GM20431 (cell line): ENCODE results near the gene IRX4.

ENCODE experiments used
- in situ Hi-C: fragments of 300-500 bp; cut with MseI, MboI; formaldehyde crosslinking; loops from one replicate; pipeline ENCODE4 v1.15.0; 2020; ENCODE audit warnings: low sequenced_read_pairs; ENCODE audit not compliant: unreplicated experiment

The IRX4 gene

DNA sequence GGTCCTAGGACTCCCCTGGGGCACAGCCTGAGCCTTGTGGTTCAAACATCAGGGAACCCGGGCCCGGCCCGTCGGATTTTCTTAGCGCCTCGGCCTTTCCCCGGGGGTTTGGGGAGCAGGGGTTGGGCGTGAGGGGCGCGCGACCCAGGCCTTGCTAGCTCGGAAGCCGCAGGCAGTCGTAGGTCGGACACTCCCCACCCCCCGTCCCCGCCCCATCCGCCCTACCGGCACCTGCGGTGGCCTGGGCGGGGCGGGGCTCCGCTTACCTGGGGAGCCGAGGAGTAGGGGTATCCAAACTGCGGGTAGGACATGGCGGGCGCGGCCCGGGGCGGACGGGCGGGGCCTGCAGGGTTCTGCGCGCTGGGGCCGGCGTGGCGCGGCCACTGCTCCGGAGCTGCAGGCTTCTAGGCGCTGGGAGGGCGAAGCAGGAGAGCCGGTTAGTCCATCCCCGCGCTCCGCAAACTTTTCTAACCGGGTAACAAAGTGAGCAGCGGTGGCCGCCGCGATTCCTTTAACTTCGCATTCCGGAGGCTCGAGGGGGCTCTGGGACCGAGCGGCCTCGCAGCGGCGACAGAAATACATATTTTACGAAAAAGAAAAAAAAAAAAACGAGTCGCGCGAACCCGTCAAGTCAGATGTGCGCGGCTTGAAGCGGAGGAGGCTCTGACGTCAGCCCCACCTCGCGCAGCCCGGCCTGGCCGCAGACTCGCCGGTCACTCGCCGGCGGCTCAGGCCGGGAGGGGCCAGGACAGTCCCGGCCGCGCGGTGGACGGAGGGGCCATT, at the start of gene IRX4:
TSS of gene IRX4 (minus strand) at position 589 of the 783 bp plus-strand sequence. CDS start at position 311, 278 bp downstream.
- in situ Hi-C loops: no loop called here

DNA sequence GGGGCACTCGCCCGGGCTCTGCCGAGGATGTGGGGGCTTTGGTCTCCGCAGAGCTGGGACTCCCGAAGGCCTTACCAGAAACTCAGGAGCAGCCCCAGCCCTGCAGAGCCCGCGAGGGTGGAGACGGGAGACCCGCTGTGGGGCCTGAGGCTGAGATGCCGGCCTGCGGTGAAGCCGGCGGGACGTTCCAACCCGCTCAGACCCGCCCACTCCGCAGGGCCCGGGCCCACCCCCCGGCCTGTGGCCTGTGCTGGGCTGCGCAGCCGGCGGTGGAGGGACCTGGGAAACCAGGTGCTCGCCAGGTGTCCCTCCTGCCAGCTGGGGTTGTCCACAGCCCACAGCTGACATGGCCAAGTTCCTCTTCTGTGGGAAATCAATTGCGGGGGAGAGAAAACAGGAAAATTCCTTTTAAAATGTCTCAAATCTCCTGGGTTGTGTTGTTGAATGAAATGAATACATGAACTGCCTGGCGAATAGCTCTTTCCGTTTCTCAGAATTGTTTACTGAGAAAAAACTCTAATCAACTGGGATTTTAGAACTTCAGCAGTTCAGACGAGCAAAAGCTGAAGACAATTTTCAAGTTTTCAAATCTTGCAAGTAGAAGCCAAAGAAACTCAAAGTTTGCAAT, 49.0 kb upstream of the IRX4 start:
- in situ Hi-C loops: no loop called here

DNA sequence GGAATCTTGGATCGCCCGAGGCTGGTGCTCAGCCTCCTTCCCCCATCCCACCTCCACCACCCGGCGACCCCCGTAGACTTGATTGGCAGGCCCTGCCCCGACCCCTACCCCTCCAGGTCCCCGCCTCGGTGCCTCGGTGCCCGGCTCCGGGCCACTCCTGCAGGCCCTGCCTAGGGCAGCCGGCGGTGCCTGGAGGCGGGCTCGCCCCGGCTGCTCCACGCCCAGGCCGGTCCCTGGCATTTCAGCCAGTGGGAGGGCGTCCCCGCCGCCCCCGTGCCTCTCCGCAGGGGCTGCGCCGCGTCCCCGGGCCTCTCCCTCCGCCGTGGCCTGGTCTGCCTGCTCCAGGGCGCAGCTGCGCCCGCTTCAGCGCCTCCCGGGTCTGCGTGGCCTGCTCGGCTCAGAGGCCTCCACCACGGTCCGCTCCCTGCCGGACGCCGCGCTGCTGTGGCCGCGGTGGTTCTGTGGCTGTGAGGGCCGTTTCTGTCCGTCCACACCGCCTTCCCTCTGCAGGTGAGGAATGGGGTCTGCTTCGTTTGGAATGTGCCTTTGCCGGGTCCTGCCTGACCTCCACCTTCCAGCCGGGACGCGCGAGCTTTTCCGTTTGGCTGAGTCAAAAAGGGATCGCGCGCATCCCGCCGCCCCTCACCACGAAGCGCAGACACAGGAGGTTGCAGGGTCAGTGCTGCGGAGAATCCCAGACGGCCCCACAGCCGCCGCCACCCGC, 48.3 kb upstream of the IRX4 start:
- in situ Hi-C loops: no loop called here

DNA sequence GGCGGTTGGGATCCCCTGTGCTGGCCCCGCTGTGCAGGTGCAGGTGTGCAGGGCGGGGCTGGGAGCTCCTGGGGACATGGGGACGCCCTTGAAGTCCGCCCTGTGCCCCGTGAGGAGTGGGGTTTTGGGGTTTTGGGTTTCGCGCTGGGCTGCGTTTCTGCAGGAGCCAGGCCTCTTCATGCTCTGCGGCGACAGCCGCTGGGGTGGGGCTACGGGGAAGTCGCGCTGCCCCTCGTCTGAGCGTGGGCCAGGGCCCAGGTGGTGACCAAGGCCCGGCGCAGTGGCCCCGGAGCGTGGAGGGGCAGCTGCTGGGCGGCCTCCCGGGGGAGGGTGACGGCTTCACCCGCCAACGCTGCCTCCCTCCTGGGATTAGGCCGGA, 47.8 kb upstream of the IRX4 start:
- in situ Hi-C loops: no loop called here

DNA sequence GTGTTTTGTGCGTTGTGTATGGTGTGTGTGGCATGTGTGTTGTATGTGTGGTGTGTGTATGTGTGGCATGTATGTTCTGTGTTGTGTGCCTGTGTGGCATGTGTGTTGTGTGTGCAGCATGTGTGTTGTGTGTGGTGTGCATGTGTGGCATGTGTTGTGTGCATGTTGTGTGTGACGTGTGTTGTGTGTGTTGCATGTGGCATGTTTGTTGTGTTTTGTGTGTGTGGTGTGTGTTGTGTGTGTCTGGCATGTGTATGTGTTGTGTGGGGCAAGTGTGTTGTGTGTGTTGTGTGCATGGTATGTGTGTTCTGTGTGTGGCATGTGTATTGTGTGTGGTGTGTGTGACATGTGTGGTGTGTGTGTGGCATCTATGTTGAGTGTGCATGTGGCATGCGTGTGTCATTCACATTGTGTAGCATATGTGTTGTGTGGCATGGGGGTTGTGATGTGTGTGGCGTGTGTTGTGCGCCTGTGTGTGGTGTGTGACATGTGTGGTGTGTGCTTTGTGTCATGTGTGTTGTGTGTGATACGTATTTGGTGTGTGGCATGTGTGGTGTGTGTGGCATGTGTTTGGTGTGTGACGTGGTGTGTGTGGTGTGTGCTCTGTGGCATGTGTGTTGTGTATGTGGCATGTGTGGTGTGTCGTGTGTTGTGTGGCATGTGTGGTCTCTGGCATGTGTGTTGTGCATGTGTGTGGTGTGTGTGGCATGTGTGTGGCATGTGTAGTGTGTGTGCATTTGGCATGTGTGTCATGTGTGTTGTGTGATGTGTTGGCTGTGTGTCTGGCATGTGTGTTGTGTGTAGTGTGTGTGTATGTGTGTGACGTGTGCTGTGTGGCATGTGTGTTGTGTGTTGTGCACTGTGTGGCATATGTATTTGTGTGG, 46.6 kb upstream of the IRX4 start:
- in situ Hi-C loops: no loop called here

DNA sequence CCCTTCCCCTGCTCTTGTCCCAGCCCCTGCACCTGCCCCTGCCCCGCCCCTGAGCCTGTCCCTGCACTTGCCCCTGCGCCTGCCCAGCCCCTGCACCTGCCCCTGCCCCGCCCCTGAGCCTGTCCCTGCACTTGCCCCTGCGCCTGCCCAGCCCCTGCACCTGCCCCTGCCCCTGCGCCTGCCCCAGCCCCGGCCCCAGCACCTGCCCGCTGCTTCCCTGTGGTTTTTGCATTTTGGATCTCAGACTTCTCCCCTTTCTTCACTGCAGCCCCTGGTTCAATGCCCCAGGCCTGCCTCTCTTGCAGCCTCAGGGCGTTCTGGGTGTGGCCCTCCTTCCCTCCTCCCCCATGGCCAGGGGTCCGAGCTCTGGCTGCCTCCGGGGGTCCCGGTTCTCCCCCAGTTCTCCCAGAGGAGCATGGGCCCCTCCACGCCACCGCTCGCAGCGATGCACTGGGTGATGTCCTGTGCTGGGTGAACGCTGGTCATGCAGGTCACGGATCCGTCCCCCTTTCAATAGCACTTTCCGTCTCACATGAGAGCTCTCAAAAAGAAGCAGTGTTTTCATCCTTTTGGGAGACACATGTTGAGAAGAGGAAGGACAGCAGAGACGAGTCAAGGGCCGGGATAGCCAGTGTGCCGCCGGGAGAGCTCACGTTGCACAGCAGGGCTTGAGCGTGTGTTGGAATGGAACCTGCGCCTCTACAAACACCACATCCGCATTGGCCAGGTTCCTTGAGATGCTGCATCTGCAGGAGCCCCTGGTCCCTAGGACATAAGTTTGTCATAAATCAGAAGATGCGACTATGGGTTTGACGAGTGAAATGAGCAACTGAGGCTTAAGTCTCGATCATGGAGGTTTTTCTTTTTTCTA, 44.0 kb upstream of the IRX4 start:
- in situ Hi-C loops: no loop called here

DNA sequence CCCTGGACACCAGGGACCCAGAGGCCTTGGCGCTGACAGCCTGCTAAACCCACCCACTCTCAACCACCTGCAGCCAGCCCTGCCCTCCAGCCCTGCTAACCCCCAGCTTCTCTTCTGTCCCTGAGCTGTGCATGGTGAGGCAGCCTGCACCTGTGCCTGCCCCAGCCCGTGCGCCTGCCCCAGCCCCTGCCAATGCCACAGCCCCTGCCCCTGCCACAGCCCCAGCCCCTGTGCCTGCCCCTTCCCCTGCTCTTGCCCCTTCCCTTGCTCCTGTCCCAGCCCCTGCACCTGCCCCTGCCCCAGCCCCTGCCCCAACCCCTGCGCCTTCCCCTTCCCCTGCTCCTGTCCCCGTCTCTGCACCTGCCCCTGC, 43.3 kb upstream of the IRX4 start:
- in situ Hi-C loops: no loop called here

DNA sequence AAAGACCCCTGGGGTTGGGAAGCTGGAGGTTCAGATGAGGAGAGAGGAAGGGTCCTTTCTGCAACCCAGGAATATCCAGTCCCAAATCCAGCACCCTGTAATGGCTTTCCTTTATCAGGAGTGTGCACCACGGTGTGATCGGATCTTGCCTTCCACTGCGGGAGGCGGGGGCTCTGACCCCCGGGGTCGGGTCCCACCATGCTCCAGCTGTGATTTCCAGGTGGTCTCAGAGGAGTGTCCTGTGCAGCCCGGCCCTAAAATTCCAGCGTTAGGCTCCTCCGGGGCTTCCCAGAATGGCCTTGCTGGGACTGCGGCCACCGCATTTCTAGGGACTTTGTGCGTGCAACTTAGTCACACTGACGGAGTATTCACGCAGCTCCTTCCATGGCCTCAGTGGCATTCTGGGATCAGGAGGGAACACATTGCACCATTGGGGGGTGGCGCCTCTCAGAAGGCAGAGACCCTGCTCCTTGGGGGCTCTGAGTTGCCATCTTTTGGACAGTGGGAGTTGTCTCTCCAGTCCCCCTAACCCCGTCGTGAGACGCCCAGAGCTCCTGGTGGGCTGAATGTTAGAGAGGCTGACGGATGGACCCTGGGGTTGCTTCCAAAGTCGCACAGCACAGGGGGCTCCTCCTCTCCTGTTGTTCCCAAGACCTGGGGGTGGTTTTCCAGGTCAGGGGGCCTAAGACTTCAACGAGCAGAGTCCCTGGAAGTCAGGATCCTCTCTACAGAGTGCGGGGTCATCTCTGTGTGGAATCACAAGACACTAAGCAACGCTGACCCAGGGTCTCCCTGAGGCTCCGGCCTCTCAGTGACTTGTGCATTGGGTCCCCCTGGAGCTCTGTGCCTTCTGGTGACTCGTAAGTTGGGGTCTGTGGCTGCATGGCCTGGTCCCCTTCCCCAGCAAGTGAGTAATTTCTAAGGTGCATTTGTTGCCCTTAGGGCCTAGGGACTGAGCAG, 42.7 kb upstream of the IRX4 start:
- in situ Hi-C loops: no loop called here

DNA sequence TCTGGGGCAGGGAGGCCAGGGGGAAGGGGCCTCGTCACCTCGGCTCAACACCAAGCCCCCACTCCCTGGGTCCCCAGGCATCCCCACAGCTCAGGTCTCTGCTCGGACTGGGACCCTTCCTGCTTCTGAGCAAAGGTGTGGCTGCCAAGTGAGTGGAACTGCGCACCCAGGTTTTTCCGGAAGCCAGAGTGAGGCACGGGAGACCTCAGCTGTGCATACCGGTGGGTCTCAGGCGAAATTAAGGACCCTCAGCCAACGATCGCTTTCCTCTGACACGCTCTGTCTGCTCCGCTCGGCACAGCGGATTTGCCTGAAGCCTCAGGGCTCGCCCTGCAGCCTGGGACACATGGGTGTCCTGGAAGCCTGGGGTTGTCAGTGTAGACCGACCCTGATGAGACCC, 41.0 kb upstream of the IRX4 start:
- in situ Hi-C loops: no loop called here

DNA sequence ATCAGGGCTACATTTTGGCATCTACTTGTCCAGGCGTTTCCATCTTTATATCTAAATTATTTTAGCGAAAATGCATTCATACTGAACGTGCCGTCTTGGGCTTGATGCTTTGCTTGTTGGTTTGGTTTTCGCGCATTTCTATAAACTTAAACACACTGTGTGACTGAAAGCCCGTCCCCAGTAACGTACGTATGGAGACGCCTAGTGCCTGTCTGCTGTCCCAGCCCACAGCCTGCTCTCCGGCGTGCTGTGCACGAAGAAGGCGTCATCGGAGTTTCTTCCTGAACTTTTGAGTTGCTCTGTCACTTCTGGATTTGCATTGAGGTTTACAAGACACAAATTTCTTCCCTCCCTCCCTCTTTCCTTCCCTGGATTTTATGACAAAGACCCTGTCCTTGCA, 40.6 kb upstream of the IRX4 start:
- in situ Hi-C loops: no loop called here

DNA sequence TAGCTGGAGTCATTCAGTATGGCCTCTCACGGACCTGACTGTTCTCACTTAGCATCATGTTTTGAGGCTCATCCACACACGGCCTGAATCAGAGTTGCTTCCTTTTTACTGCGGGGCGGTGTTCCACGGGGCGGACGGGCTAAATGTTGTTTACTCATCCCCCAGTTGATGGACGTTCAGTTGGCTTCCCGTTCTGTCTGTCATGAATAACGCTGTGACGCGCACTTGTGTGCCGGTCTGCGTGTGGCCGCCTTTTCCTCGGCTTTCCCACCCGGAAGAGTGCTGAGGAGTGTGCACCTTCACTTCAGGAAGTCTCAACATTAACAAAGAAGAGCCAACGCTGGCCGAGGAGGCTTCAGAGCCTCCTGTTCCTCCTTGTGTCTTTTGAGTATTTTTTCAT, 39.0 kb upstream of the IRX4 start:
- in situ Hi-C loops: no loop called here

DNA sequence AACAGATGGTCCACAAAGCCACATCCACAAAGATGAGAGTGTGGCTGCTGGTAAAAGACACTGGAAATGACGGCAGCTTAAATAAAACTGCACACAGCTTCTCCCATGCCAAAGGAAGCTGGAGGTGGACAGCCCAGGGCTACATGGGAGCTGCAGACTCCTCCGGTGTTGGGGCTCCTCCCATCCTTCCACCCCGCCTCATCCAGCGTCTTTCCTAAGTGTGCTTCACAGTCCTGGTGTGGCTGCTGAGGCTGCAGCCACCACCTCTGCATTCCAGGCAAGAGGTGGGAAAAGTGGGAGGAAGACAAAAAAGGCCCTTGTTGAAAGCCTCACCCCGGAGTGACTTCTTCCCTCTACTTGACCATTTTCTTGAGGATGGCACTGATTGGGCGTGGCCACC, 37.0 kb upstream of the IRX4 start:
- in situ Hi-C loops: no loop called here

DNA sequence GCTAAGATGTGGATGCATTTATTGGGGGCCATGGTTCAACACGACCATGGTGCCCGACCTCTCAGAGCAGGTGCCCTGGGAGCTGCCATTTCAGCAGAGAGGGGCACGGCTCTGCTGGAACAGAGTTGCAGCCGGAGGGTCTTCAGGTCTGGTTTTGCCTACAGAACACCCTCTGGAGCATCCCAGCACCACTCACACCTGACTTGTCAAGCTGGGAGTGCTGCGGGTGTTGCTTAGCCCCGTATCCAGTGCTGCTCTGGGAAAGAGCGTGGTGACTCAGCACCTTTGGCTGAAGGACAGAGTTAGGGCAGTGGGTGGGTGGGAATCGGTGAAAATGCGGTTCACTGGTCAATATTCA, 36.5 kb upstream of the IRX4 start:
- in situ Hi-C loops: no loop called here

DNA sequence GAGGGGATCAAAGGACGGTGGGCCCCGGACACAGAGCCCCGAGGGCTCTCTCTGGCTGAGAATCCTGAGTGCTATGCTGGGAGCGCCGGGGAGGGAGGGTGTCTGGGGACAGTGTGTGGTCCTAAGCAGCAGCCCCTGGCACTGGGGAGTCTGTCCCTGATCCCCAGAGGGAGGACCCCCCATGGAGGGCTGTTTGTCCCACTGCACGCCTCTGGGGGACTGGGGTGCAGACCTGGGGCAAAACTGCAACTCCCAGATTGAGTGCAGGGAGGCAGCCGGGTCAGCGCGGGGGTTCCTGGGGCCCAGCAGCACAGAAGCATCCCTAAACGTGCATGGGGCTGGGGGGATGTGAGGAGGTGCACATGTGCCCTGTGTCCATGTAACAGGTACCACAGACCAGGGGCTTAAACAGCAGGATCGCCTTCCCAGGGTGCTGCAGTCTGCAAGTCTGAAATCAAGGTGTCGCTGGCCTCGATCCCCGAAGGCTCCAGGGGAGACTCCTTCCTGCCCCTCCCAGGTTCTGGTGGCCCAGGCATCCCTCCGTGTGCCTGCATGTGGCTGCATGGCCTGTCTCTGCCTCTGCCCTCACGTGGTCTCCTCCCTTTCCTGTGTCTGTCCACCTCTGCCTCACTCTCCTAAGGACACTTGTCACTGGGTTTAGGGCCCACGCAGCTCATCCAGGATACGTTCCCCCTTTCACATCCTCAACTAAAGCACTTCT, 35.9 kb upstream of the IRX4 start:
- in situ Hi-C loops: no loop called here

DNA sequence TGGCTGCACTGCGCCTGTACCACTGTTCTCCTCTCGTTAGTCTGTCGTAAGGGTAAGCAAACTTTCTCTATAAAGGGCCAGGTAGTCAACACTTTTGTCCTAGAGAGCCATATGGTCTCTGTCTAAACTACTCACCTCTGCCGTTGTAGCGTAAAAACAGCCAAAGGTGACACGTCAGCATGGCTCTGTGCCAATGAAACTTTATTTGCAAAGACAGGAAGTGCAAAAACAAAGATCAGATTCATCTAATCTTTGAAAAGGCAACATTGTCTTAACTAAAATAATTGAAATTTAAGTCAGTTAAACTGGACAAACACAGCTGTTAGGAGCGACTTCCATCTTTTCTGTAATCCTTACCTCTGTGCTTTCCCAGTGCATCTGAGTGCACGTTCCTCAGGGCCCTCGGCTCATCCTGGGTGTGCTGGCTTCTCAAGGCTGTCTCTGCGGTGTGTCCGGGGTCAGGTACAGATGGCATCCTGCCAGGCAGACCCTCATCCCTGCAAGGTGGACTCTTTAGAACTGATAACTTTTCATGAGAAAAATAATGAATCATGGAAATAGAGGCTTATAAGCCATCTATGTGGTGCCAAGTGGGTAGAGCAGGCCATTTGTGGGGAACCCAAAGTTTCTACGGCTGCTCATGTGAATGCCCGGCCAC, 35.2 kb upstream of the IRX4 start:
- in situ Hi-C loops: no loop called here

DNA sequence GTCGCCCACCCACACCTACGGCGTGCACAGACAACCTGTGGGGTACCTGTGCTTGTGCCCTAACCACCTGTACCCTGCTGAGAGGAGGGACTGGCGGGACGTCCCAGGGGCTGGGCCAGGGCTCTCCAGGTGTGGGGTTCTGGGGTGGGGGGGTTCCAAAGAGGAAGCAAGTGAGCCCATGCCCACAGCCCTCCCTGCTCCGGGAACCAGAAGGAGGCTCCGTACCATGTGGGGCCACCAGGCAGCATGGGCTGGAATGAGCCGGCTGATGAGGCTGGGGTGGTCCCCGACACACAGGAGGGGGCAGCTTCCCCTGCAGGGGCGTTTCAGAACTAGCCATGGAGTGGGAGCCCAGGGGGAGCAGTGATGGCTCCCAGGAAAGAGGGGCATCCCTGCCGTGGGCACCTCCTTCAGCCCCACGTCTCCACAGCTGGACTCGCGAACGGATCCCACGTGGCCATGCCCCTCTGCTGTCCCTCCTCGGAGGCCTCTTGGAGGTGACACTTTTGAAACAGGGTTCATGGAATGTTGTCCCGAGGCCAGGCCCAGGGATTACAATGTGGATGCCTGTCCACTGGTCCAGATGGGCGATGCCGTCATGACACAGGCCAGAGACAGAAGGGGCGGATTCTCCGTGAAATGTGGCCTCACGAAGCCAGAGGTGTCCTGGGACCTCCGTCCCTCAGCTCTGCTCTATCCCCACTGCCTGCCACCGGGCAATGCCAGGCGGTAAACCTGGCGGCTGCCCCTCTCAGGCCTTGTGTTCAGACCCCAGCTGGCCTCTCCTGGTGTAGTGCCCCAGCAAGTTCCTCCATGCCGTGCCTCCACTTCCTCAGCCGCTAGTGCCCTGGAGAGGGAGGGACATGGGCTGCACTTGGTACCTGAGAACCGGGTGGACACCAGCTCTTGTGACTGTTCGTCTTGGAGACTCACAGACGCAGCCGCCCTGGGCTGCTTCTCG, 33.6 kb upstream of the IRX4 start:
- in situ Hi-C loops: no loop called here
